IPS-NIHi11 (cell line): ENCODE data around the gene EEF1AKMT1.

Experiments used
- DNase-seq: peaks from one replicate; pipeline ENCODE4 v3.0.0; 2012; ENCODE audit warnings: mixed read lengths, low spot score

The EEF1AKMT1 gene

DNA sequence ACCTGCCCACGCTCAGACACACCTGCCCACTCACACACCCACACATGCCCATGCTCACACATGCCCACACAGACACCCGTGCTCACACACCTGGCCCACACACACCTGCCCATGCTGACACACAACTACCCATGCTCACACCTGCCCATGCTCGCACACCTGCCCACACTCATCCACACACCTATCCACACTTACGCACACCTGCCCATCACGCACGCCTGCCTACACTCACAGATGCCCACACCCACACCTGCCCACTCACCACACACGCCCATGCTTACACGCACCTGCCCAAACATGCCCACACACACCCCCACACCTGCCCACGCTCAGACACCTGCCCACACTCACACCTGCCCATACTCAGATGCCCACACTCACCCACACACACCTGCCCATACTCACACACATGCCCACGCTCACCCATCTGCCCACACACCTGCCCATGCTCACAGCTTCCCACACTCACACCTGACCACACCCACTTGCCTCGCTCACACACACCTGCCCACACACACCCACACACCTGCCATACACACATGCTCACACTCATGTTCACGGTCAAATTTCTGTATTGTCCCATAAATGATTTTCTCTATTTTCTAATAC is 54.7 kb downstream of the EEF1AKMT1 start:
- no peak for DNase-seq

DNA sequence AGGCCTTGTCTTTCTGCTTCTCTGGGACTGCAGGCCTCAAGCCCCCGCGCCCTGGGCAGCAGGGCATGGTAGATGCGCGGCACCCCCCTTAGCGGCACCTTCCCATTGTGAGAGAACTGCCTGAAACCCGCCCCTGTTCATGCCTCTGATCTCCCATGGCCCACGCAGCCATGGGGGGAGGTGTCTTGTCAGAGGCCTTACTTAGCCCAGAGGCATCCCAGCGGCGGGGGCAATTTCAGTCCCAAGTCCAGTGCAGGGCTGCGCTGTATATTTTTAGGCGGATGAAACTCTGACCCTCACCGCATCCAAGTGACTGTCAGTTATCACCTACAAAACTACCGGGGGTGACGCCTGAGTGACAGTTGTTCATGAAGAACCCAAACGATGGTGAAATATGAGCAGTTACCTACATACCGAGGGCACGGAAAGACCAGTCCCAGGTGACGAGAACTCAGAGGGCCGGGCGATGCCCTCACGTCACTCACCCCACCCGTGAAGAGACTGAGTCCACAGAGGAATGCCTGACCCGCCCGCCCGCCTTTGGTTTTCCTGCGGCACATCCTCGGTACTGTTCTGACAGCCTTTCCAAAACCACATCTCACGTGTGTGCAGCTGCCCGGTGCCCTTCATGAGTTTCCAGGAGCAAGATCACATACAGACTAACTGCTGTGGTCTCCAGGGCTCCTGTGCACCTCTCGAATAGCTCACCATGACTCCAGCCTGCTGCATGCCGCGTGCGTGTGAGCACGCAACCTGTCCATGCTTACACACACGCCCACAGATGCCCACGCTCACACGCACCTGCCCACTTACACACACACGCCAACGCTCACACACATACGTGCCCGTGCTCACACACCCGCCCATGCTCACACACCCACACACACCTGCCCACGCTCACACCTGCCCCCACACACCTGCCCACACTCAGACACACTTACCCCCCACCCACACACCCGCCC is 55.9 kb downstream of the EEF1AKMT1 start:
- no peak for DNase-seq

DNA sequence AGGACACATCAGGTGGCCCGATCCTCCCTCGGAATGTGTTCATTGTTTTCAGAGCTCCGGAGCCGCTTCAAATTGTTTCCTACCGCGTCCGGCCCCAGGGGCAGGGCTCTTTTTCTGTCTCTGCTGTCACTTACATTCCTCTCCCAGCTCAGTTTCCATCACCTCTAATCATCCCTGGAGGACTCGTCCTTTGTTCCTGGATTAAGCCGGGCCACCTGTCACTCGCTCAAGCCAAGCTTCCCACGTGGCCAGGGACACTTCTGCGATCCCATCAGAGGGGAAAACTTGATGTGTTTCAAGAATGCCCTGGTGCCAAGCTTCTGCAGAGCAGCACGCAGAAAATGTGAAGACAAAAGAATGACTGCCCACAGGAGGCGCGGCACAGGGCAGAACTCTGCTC is 56.8 kb downstream of the EEF1AKMT1 start:
- DNase-seq, result peak; percentile 46

DNA sequence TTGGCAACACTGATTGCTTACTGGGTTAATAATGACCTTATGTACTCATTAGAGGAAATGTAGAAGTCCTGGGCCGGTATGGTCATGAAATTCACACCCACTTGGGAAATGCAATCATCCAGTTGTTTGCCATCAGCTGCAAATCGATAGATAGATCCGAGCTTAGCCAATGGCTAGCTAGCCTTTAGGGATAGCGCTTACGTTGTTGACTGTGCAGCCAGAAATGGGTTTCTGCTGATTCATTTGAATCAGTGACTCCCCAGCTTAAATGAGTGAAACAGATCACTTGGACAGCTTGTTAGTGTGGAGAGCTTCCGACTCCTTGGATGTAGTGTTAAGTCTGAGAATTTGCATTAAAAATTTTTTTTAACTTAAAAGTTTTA is 58.4 kb downstream of the EEF1AKMT1 start:
- DNase-seq, result no peak

DNA sequence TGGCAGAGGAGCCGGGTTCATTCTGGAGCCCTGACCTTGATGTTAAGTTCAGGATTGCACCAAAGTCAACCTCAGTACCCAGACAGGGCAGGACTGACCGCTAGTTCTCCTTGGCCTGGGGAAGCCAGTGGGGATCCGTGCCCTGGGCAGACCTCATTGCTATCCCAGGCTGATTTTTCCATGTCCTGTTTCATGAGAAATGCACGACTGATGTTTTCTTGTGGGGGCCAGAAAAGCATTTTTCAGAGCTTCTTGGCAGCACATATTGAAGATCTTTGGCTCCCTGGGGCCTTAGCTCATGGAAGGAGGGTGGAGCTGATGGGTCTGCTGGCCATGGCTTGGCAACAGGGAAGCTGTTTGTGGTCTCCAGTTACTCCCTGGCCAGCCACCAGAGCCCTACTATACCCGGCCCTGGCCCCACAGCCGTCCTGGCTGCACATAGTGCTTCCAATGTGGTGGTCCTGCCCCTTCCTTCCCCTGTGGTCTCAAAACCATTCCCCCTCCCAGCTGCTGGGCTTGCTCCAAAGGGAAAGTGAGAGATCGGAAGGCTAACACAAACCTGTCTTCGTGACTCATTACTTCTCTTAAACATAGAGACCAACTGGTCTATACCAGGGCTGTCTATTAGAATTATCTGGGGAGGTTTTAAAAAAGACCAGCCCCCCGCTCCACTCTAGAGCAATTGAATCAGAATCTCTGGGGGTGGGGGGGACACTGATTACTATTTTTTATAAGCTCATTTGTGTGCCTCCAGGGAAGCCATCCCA is 59.0 kb downstream of the EEF1AKMT1 start:
- DNase-seq, result no peak

DNA sequence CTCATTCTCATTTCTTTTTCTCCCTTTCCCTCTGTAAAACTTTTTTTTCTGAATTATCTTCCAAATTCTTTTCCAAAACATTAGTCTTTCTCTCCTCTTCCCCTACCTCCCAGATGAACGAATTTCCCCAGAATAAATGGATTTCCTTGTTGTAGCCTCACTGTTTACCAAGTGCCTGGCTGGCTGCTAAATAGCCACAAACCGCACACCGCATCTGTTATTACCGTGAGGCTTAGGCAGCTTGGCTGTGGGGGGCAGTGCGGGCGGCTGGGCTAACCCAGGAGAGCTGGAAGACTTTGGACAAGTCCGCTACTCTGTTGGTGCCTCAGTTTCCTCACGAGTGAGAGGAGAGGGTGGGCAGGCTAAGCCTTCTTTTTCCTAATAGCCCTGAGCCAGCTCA is 59.6 kb downstream of the EEF1AKMT1 start:
- DNase-seq, result no peak

DNA sequence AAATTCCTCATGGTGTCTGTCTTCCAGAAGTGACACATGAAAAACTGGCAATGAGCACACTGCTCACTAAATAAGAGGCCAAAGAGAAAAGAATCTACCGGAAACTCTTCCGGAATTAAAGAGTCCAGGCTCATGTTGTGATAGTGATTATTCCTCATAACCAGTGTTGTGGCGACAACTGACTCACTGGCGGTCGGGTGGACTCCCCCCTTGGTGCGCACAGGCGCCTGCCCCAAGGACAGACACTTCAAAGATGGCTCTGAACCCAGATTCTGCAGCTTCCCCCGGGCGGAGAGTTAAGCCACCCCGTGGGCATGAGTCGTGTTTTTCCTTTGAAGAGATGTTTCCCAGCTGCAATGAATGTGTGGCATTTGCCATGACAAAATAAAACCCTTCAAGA is 60.0 kb downstream of the EEF1AKMT1 start:
- DNase-seq, result no peak

DNA sequence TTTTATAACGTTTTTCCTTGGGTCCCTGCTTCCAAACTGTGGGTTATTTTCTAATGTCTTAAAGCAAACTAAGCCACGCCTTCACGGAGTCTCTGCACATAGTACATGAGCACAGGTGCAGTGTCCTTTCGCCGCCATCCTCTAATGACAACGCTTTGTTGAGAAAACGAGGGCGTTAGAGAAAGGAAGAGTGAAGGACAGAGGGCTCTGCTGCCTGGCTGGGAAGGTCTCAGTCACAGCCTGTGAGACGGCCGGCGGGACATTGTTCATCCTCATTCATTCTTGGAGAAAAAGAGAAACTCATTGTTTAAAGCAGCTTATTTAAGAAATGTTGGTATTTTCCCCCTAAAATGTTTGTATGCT is 60.8 kb downstream of the EEF1AKMT1 start:
- DNase-seq, result no peak

DNA sequence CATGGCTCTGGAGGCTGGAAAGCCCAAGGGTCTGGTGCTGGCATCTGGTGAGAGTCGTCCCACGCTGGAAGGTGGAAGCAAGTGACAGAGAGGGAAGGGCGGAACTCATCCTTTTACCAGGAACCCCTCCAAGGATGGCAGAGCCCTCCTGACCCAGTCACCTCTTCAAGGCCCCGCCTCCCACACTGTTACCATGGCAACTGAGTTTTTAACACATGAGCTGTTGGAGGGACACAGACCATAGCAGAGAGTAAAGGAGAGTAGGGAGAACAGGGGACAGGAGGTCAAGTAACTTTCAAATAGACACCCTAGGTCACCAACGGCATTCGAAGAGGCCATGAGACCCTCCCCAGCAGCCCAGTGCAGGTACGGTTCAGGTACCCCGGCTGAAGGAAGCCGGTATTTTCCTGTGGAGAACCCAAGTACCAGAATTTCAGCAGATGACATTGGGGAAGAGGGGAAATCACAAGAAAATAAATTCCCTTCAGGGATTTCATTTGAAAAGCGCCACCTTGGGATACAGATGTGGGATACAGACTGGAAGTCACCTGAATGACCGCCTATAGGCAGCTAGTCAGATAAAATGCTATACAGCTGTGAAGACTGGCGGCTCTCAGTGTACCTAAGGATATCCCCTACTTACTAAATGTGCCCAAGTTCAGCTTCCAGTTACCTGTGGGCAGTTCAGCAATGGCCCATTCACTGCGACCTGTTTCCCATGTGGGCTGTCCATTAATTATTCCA is 62.3 kb downstream of the EEF1AKMT1 start:
- DNase-seq, result peak; percentile 33

DNA sequence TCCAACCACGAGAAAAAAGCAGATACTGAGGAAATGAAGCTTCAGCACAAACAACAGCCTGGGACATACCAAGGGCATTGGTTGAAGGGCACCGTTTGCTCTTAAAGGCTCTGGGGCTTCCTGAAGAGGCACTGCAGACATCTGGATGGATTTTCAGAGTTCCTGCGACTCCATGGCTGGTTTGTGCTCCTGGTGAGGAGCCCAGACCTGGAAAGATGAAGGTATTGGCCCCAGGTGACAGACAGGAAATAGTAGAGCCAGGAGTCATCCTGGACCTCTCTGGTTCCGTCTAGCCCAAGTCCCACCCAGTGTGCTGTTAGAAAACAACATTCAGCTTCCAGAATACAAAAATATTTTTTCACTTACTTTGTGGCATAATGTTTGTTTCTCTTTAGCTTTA is 64.0 kb downstream of the EEF1AKMT1 start:
- no peak for DNase-seq

DNA sequence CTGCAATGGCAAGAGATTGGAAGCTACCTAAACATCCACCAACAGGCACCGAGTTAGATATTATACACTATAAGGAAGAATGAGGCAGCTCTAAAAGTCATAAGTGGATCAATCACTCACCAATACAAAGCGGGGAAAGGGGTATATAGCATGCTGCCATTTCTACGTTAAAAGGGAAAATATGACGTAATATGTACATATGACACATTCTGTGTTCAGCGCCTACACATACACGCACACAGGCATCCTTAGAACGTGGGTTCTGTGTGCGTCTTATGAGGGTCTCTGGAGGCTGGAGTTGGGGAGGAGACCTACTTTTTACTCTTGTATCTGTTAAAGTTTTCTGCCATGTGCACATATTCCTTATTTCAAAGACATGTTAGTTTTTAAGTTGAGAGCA is 64.4 kb downstream of the EEF1AKMT1 start:
- DNase-seq, result no peak

DNA sequence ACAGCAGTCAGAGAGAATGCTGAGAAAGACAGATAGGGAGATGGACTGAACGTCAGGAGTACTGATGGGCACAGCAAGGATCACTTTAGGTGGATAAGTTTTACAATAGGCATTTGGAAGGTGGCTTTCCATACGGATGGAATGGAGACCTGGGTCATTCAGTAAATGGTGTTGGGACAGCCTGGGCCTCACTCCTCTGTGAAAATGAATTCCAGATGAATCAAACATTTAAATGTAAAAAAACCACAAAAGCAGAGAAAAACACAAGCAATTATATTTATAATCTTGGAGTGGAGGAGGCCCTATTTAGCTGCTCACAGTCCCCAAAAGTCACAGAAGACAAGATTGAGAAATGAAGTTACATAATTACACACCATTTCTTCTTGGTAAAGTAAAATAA is 65.5 kb downstream of the EEF1AKMT1 start:
- no peak for DNase-seq

DNA sequence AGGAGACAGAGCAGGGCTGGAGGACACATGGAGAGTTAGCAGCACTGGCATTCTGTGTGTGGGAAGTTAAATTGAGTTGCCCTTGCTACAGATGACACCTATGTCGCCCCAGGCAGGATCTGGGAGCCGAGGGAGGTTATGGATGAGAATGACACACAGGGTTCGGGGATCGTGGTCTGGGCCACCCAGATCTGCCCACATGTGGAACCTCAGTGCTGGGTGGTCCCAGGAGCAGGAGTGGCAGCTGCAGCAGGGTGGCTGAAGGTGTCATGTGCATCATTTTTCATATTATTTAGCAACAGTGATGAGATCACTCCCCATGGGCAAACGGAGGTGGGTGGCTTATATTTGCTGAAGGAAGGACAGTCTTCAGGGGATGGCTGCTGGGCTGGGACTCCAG is 67.1 kb downstream of the EEF1AKMT1 start:
- no peak for DNase-seq

DNA sequence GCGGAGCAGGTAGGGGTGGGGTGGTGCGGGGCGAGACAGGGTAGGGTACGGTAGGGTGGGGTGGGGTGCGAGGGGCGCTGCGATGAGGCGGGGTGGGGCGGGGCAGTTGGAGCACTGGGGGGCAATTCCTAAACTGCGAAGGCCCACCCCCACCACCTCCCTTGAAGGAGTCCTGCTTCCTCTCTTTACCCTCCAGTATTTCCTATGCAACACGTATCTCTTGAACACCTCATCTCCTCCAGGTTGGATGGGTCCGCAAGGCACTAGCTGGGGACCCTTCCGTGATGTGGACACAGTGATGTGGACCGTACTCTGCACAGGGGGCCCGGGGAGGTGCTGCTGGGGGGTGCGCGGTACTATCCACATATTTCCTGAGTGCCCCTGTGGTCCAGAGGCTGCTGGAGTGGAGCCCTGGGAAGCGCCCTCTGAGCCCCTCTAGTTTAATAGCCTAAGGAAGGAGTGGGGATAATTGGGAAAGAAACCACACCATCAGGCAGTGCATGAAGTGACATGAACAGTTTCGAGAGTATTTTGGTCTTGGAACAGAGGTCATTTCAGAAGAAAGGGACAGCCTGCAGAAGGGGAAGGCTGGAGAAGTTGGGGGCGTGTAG is 69.2 kb downstream of the EEF1AKMT1 start:
- DNase-seq, result no peak

DNA sequence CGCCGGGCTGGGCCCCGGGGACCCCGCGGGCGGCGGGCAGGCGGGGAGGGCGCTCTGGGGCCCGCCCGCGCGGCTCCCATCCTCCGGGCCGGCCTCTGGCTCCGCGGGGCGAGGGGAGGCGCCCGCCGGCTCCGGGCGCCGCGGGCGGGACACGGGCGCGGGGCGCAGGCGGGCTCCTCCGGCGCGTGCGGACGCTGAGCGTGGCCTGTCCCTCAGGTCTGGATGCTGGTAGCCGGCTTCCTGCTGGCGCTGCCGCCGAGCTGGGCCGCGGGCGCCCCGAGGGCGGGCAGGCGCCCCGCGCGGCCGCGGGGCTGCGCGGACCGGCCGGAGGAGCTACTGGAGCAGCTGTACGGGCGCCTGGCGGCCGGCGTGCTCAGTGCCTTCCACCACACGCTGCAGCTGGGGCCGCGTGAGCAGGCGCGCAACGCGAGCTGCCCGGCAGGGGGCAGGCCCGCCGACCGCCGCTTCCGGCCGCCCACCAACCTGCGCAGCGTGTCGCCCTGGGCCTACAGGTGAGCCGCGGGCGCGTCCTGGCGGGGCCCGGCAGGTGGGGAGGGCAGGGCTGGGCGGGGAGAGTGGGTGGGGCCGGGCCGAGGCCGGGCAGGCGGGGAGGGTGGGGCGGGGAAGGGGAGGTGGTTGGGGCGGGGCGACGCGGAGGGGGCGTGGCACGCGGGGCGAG is 69.8 kb downstream of the EEF1AKMT1 start:
- peak; percentile 95 for DNase-seq

DNA sequence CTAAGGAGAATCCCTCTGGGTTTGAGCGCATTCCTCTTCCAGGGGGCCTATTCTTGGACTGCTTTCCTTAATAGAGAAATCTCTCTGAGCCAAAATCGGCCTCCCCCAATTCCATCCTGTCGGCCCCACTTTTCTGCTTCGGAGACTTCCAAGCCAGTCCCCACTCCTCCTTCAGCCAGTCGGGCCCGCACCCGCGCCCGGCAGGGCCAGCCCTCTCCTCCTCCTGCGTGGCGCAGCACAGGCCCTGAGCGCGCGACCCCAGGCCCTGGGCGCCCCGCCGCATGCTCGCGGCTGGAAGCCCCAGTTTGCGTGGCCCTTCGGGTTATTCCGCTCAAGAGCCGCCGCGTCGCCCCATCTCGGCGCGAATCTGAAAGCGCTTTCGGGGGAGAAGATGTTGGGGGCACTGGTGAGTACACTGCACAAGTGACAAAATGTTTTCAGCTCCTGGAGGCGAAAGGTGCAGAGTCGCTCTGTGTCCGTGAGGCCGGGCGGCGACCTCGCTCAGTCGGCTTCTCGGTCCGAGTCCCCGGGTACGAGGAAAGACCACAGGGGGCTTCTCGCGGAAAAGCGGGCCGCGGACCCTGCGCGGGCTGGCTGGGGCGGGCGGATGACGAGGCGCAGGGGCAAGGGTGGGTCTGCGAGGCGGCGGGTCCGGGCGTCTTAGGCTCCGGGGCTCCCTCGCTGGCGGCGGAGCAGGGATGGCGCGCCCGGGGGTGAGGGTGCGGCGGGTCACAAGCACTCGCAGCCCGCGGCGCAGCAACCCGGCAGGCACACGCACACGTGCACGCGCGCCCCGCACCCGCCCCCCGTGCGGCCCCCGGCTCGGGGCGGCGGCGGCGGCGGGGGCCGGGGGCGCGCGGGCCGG is 70.6 kb downstream of the EEF1AKMT1 start, which contains the start of gene IL17D:
Gene IL17D (plus strand): TSS at position 785 of the 865 bp plus-strand sequence. CDS start 303 bp downstream, outside the sequence.
- DNase-seq, result peak; percentile 67

DNA sequence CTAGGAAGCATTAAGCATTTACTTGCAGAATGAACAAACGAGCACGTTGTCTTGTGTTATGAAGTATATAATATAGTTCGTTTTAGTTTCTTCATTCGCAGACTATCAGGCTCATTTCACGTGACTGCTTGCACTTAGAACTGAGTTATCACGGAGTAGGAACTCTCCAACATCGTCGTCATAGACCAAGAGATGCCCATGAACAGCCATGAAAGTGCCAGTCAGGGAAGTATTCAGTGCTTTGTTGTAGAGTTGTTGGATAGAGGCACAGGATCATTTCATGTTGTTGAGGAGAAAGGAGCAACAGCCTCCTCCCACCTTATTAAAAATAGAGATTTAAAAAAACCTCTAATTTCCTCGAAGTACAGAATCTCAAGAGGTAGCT is 71.2 kb downstream of the EEF1AKMT1 start:
- DNase-seq, result no peak

DNA sequence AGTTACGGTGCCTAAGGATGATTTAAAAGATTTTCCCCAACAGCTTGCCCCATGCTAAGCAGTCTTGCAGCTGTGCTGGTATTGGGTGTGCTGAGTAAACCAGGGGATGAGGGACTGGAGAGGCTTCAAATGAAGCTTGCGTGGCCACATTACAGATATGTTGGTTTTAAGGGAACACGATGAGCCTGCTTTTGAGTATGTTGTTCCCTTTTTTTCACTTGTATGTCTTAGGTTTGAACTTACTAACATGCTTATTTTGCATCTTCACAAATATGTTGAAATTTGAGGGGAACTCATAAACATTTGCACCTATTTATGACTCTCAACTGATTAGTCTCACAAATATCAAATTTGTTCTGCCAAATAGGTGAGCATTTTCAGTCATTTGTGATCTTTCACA is 72.3 kb downstream of the EEF1AKMT1 start:
- DNase-seq, result no peak

DNA sequence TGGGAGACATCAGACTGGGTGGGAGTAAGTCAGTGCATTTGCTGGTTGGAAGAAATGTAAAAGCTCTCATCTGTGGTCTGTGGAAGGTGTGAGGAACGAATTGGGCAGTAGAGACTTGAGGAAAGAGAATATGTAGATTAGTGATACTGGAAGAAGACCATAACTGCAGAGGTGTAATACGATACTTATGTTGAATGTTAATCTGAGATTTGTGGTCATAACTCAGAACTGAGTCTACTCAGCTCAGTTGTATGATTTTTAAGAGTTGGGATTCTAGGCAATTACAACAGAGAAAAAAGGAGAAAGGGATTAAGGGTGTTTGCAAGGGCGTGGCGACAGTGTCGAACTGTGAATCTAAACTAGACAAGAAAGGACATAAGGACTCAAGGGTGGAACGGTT is 73.5 kb downstream of the EEF1AKMT1 start:
- no peak for DNase-seq

DNA sequence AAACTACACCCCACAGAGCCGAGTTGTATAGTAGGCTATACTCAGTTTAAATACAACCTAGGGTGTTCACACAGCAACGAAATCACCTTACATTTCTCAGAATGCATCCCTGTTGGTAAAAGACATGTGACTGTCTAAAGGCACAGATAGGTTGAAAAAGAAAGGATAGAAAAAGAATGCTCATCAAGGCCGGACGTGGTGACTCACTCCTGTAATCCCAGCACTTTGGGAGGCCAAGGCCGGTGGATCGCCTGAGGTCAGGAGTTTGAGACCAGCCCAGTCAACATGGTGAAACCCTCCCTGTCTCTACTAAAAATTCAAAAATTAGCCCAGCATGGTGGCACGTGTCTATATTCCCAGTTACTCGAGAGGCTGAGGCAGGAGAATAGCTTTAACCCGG is 74.0 kb downstream of the EEF1AKMT1 start:
- no peak for DNase-seq
